Transverse colon (tissue), 4 donors: Measurements from ENCODE around the gene GATAD1.

Experiments
- EP300 ChIP-seq: sonication (generic); formaldehyde crosslinking; IDR thresholded peaks from one replicate; pipeline ENCODE4 v1.6.1; 2017; ENCODE audit warnings: antibody characterized with exemption, low read depth
- POLR2AphosphoS5 ChIP-seq, 3 donors: sonication (generic); formaldehyde crosslinking; IDR thresholded peaks; one replicate each; pipeline ENCODE4 v1.6.1; 2016; ENCODE audit warnings: antibody characterized with exemption in 3 of 3
- TF ChIP-seq, protein P1 (sequence below), 5 experiments: fragments of 200-600 bp in 3 of 5; fragments of 450-650 bp in 2 of 5; sonication (generic) in 3 of 5; IDR thresholded peaks; 1 replicate in 2 of 5; 2 replicates in 3 of 5; pipeline ENCODE4 v1.5.1; 2016 to 2017; ENCODE audit warnings: antibody characterized with exemption in 5 of 5, inconsistent platforms in 3 of 5, mild to moderate bottlenecking in 2 of 5, moderate library complexity in 1 of 5

DNA sequence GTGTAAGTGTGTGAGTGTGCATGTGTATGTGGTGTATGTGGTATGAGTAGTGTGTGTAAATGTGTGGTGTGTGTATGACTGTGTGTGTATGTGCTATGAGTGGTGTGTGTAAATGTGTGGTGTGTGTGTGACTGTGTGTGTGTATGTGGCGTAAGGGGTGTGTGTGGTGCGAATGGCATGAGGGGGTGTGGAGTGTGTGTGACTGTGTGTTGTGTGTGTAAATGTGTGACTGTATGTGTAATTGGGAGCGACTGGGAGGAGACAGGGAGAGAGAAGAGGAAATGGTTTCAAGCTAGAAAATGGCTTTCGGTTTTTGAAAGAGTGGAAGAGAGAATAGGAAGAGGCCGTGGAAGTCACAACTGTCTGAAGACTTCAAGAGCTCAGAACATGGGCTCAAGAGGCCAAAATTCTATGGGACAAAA lies 23.6 kb upstream of the GATAD1 start:
- TF ChIP-seq, protein P1, sequence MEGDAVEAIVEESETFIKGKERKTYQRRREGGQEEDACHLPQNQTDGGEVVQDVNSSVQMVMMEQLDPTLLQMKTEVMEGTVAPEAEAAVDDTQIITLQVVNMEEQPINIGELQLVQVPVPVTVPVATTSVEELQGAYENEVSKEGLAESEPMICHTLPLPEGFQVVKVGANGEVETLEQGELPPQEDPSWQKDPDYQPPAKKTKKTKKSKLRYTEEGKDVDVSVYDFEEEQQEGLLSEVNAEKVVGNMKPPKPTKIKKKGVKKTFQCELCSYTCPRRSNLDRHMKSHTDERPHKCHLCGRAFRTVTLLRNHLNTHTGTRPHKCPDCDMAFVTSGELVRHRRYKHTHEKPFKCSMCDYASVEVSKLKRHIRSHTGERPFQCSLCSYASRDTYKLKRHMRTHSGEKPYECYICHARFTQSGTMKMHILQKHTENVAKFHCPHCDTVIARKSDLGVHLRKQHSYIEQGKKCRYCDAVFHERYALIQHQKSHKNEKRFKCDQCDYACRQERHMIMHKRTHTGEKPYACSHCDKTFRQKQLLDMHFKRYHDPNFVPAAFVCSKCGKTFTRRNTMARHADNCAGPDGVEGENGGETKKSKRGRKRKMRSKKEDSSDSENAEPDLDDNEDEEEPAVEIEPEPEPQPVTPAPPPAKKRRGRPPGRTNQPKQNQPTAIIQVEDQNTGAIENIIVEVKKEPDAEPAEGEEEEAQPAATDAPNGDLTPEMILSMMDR (IDR thresholded peaks at IDR 0.05): no peak
- no peak for TF ChIP-seq POLR2AphosphoS5 (IDR thresholded peaks at IDR 0.05)
- no peak for TF ChIP-seq EP300
